C4-2B (cell line): Measurements from ENCODE around the gene CBLL2.
"Not testable (repeated sequence)": the region's sequence is repeated elsewhere in the genome, so short reads cannot be mapped to it uniquely, and the experiment has no call there.

Source experiments
- H3K27ac ChIP-seq: fragments of 450-650 bp; 2 replicates; pipeline ENCODE4 v1.5.1; 2017
- CTCF ChIP-seq: fragments of 450-650 bp; conservative IDR thresholded peaks from 2 replicates; pipeline ENCODE4 v1.5.1; 2017; ENCODE audit warnings: mild to moderate bottlenecking
- ZFX ChIP-seq: fragments of 450-650 bp; IDR thresholded peaks from 2 replicates; pipeline ENCODE4 v1.6.1; 2017

Gene CBLL2

GRCh38 chrX:22268706-22269105 is 4.0 kb upstream of the CBLL2 start:
- no peak for TF ChIP-seq CTCF
- no peak overlapping the region for H3K27ac ChIP-seq

DNA sequence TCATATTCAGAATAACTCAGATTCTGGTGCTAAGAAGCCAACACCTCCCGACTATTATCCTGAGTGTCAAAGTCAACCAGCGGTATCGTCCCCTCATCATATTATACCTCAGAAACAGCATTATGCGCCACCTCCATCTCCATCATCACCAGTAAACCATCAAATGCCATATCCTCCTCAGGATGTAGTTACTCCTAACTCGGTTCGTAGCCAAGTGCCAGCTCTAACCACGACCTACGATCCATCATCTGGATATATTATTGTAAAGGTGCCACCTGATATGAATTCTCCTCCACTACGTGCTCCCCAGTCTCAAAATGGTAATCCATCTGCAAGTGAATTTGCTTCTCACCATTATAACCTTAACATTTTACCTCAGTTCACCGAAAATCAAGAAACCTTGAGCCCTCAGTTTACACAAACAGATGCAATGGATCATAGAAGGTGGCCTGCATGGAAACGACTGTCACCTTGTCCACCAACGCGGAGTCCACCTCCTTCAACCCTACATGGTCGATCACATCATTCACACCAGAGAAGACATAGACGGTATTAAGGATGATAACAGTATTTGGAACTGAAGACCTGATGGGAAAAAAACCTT is 1.1 kb downstream of the CBLL2 start:
- H3K27ac ChIP-seq = no peak overlapping the region
- TF ChIP-seq CTCF (no peak), ZFX (no peak)

DNA sequence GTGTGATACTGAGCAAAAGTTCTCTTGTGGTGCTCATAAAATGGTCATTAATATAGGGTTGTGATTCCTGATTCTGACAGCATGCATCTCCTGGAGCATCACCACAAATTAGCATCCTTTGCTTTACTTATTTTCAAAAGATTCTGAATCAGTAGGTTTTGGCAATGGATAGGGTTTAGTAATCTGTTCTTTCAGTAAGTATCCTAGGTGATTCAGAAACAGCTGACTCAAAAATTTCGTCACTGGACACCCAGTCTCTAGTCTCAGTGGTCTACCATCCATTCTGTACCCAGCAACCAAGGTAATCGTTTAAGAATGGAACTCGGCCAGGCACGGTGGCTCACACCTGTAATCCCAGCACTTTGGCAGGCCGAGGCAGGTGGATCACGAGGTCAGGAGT is 4.1 kb downstream of the CBLL2 start:
- H3K27ac ChIP-seq = no peak overlapping the region
- TF ChIP-seq ZFX = no peak
- no peak for TF ChIP-seq CTCF

- no peak for TF ChIP-seq ZFX
- TF ChIP-seq CTCF = peak; percentile 25
- no peak overlapping the region for H3K27ac ChIP-seq
Measured at GRCh38 chrX:22278375-22278774, 5.7 kb downstream of the CBLL2 start.

DNA sequence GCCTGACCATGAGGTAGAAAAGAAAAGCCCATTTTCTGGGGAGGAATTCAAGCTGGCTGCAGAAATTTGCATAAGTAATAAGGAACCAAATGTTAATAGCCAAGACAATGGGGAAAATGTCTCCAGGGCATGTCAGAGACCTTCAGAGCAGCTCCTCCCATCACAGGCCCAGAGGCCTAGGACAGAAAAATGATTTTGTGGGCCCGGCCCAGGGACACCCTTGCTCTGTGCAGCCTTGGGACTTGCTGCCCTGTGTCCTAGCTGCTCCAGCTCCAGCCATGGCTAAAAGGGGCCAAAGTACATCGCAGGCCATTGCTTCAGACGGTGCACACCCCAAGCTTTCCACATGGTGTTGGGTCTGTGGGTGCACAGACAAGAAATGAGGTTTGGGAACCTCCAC is 16.5 kb downstream of the CBLL2 start:
- H3K27ac ChIP-seq = not testable (repeated sequence)

- H3K27ac ChIP-seq = no peak overlapping the region
Measured at GRCh38 chrX:22296871-22297270, 24.2 kb downstream of the CBLL2 start.

DNA sequence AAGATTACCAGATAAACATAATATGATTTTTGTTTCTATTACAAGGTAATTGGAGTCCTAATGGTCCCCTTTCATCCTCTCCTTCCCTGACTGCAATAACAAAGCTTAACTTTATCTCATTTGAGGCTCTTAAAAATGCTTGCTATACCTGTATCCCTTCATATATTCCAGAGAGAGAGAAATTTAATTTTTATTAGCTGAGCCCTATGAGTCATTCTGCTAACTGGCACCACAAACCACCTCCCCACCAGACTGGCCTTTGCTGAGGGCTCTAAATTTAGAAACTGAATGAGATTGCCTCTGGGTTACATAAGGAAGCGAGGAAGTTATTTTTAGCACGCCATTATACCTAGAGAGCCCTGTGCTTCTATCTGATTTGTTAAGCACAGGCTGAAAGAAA is 27.4 kb downstream of the CBLL2 start:
- H3K27ac ChIP-seq = no peak overlapping the region
- TF ChIP-seq CTCF = no peak
- TF ChIP-seq ZFX = no peak

More at GRCh38 chrX:22296871-22297270, 24.2 kb downstream of the CBLL2 start:
- no peak for TF ChIP-seq ZFX
- no peak for TF ChIP-seq CTCF

- TF ChIP-seq ZFX = no peak
- TF ChIP-seq CTCF = no peak
- H3K27ac ChIP-seq = no peak overlapping the region
Measured at GRCh38 chrX:22310779-22311178, 38.1 kb downstream of the CBLL2 start.
